GM08714 (cell line): ENCODE measurements around the gene SP3.
"Not testable (repeated sequence)": the region's sequence is repeated elsewhere in the genome, so short reads cannot be mapped to it uniquely, and the experiment has no call there.

ENCODE experiments used
- H3K4me3 ChIP-seq: fragments of 200-500 bp; sonication (Bioruptor generic); 2 replicates; pipeline ENCODE4 v1.5.1; 2014; ENCODE audit warnings: mild to moderate bottlenecking, low read length, inconsistent platforms
- ZNF274 ChIP-seq: IDR thresholded peaks from 2 replicates; pipeline ENCODE4 v1.6.1; 2012; ENCODE audit warnings: mild to moderate bottlenecking, low read depth, low read length

Gene SP3

DNA sequence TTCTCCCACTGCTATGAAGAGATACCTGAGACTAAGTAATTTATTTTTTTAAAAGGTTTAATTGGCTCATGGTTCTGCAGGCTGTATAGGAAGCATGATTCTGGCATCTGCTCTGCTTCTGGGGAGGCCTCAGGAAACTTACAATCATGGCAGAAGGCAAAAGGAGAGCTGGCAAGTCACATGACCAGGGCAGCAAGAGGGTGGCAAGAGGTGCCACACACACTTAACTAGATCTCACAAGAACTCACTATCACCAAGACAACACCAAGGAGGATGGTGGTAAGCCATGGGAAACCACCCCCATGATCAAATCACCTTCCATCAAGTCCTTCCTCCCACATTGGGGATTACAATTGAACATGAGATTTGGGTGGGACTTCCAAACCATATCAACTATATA, 38.3 kb downstream of the SP3 start:
- H3K4me3 ChIP-seq: no peak overlapping the region
- TF ChIP-seq ZNF274: no peak

- no peak for TF ChIP-seq ZNF274
- no peak overlapping the region for H3K4me3 ChIP-seq
These were observed 40.9 kb downstream of the SP3 start for GRCh38 chr2:173924285-173924684.

- TF ChIP-seq ZNF274: no peak
- H3K4me3 ChIP-seq: no peak overlapping the region
These were observed 42.4 kb downstream of the SP3 start for GRCh38 chr2:173922760-173923159.

DNA sequence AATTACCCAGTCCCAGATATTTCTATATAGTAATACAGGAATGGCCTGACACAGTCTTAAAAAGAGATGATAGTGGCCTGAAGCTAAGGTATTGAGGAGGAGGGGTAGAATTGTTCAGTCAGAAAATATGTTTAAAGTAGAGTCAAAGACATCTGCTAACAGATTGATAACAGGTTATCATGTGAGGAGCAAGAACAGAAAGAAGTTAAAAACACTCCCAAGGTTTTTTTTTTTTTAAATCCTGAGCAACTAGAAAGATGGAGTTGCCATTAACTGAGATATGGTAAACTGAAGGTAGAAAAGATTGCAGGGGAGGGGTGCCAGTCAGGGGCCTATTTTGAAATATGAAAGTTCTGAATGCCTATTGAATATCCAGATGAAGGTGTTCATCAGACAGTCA, 43.1 kb downstream of the SP3 start:
- TF ChIP-seq ZNF274: no peak
- no peak overlapping the region for H3K4me3 ChIP-seq

GRCh38 chr2:173914055-173914927, 50.9 kb downstream of the SP3 start:
- TF ChIP-seq ZNF274: no peak
- no peak overlapping the region for H3K4me3 ChIP-seq

DNA sequence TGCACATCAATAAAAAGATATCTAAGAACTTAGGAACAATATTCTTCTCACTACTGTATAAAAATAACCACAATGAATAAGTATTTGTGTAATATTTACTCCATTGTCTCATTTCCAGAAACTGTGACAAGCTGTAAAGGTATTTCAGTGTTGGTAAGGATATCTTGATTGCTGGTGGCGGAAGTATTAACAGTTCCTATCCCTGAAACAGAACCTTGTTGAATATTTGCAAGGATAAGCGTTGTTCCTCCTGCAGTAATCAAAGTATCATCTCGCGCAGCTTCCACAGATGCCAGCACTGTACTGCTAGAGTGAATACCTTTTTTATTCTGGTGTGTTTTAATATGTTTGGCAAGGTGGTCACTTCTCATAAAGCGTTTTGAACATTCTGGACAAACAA, 55.3 kb downstream of the SP3 start:
- H3K4me3 ChIP-seq: no peak overlapping the region
- TF ChIP-seq ZNF274: no peak

GRCh38 chr2:173906626-173907025, 58.5 kb downstream of the SP3 start:
- no peak overlapping the region for H3K4me3 ChIP-seq
- no peak for TF ChIP-seq ZNF274

DNA sequence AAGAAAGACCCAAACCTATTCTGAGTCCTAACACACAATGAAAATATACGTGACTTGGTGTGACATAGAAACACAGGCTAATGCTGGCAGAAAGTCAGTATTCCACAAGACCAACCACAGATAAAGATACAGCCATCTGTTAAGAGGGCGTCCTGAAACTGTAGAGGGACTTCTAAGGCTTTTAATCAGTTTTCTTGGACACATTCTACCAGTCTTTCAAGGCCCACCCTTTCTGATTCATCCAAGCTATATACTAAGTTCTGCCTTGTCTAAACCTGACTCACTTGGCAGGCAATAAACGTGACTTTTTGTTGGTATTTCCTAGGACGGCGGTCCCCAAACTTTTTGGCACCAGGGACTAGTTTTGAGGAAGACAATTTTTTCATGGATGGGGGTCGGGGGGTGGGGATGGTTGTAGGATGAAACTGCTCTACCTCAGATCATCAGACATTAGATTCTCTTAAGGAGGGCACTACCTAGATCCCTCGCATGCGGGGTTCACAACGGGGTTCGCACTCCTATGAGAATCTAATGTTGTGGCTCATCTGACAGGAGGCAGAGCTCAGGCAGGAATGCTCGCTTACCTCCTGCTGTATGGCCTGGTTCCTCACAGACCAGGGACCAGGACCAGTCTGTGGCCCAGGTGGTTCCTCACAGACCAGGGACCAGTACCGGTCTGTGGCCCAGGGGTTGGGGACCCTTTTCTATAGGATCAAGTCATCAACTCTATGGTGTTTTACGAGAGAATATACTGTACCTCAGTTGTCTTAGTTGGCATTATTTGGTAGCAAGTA, 61.4 kb downstream of the SP3 start:
- H3K4me3 ChIP-seq: no peak overlapping the region
- TF ChIP-seq ZNF274: no peak

DNA sequence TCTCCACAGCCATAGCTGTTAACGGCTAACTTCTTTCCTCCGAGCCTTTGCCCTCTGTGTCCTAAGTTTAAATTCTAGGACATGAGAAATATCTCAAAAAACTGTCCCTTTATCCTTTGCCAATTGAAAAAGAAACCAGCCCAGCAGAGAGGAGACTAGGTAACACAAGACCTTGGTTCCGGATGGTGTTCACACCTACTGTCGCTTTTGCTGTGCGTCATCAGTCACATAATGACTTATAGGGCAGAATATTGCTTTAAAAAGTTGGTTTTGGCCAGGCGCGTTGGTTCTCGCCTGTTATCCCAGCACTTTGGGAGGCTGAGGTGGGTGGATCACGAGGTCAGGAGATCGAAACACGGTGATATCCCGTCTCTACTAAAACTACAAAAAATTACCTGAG, 66.2 kb downstream of the SP3 start:
- no peak for TF ChIP-seq ZNF274
- no peak overlapping the region for H3K4me3 ChIP-seq

DNA sequence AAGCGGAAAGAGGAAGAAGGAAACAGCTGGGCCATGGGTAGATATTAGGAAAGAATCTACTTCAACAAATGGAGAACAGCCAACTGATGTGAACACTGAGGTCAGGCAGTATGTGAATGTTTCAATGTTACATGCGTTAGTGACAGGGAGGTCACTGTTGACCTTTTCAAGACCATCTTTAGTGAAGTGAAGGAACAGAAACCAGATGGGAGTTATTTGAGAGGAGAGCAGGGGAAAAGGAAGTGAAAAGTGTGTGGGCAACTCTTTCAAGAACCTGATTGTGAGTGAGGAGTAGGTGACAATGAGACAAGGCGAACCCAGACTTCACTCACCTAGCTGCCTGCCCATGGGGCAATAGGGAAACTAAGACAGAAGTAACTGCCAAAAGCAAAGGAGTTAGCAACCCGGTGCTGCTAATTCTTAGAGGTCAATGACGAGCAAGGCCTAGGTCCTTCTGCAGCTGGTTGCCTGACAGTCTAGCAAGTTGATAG, 67.0 kb downstream of the SP3 start:
- no peak overlapping the region for H3K4me3 ChIP-seq
- no peak for TF ChIP-seq ZNF274

DNA sequence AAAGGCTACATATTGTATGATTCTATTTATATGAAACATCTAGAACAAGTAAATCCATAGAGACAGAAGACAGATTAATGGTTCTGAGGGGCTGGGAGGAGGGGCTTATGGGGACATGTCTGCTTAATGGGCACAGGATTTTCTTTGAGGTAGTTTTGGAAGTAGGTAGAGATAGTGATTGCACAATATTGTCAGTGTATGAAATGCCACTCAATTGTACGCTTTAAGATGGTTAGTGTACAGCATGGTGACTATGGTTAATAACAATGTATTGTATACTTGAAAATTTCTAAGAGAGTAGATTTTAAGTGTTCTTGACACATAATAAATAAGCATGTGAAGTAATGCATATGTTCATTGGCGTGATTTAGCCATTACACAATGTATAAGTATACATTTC, 68.4 kb downstream of the SP3 start:
- H3K4me3 ChIP-seq: no peak overlapping the region
- TF ChIP-seq ZNF274: no peak

DNA sequence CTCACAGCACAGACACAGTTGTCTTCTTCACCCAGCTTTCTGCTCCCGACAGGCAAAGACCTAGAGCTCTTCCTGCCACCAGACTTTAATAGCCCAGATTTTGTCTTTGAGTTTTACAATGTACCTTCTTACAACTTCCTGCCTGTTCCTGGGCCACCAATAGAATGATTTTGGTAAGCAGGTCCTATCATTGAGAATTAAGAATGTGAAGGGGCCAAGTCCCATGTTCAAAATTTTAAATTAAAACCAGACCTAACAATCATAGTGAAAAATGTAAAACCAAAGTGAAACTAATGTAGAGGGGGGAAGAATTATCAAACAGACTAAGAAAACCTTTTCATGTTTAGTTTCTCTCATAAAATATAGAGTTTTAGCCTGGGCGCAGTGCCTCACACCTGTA, 72.8 kb downstream of the SP3 start:
- TF ChIP-seq ZNF274: no peak

GRCh38 chr2:173891315-173892037, 73.7 kb downstream of the SP3 start:
- no peak overlapping the region for H3K4me3 ChIP-seq
- TF ChIP-seq ZNF274: no peak

More for the DNA sequence above, 72.8 kb downstream of the SP3 start:
- no peak overlapping the region for H3K4me3 ChIP-seq

DNA sequence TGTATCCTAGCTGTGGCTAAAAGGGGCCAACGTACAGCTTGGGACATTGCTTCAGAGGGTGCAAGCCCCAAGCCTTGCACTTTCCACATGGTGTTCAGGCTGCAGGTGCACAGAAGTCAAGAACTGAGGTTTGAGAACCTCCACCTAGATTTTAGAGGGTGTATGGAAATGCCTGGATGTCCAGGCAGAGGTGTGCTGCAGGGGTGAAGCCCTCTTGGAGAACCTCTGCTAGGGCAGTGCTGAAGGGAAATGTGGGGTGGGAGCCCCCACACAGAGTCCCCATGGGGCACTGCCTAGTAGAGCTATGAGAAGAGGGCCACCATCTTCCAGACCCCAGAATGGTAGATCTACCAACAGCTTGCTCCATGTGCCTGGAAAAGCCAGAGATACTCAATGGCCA, 75.7 kb downstream of the SP3 start:
- H3K4me3 ChIP-seq: not testable (repeated sequence)

DNA sequence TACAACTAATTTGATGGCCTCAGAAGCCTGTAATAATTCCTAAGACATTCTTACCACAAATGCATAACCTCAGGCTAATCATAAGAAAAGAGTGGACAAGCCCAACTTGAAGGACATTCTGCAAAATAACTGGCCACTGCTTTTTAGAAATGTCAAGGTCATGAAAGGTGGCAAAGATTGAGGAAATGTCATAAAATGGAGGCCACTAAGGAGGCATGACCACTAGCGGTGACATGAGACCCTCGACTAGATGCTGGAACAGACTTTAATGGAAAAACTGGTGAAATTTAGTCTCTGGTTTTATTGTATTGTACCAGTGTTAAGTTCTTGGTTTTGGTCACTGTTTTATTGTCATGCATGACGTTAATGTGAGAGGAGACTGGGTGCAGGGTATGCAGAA, 78.6 kb downstream of the SP3 start:
- no peak overlapping the region for H3K4me3 ChIP-seq
- TF ChIP-seq ZNF274: no peak
